Cerebellar cortex (tissue), 1 donor: ENCODE data around the gene OSER1.

ENCODE experiments used
- DNase-seq: peaks from one replicate; pipeline ENCODE4 v3.0.0-alpha.2; 2015; ENCODE audit warnings: low spot score

OSER1 gene

DNA sequence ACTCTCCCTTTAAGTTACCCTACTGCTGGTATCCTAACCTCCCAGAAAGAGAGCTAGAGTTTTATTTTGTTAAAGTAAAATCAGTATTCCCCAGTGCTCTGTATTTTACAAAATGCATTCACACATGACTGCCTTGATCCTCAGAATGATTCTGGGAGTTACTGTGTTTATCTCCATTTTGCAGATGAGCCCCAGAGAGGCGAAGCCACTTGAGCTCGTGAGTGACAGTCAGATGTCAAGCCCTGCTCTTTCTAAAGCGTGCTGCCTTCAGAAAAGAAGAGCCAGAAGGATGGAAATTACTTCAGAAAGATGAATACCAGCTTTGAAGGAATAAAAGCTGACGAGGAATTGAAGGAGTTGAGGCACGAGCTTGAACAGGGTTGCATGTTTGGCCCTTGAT is 14.1 kb upstream of the OSER1 start:
- DNase-seq = no peak

DNA sequence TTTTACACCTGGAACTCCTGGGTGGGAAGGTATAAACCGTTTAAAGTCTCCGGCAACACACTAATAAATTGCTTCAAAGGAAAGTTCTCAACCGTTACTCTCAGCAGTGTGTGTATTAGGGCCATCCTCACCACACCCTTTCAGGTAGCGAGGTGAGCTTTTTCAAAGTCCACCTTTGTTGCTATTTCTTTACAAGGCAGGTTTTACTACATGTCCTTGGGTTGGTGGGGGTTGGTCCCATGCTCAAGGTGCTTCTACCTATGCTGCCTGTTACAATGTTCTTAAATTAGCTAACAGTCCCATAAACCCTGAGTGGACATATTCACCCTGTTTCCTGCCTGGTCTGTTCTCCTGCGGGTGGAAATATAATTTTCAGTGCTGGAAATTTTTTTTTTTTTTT is 13.2 kb upstream of the OSER1 start:
- no peak for DNase-seq

DNA sequence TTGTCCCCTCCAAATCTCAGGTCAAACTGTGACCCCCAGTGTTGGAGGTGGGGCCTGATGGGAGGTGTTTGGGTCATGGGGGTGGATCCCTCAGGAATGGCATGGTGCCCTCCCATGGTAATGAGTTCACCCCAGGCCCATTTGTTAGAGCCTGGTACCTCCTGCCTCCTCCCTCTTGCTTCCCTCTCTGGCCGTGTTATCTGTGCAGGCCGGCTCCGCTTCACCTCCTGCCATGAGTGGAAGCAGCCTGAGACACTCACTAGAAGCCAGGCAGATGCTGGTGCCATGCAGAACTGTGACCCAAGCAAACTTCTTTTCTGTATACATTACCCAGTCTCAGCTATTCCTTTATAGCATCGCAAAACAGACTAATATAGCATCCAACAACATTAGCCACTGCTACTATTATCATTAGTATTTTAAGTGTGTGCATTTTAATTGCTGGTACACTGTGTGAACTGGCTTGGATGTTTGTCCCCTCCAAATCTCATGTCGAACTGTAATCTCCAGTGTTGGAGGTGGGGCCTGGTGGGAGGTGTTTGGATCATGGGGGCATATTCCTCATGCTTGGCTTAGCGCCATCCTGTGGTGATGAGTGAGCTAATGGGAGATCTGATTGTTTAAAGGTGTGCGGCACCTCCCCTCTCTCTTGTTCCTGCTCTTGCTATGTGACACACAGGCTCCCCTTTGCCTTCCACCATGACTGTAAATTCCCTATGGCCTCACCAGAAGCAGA is 12.2 kb upstream of the OSER1 start:
- no peak for DNase-seq

DNA sequence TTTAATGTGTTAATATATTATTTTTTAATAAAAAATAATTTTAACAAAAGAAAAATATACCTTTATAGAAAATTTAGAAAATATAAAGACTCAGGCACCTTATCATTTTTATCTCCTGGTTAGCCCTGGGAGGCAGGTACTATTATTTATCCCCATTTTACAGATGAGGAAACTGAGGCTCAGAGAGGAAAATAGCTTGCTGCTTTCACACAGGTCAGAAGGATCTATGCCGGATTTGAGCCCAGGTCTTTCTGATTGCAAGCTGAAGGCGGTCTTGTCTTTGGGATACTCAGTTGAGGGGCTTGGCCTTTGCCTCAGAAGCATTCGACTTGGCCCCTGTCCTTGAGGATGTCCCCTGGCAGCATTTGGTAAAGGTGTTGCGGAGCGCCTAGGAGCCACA is 11.5 kb upstream of the OSER1 start:
- DNase-seq = no peak

DNA sequence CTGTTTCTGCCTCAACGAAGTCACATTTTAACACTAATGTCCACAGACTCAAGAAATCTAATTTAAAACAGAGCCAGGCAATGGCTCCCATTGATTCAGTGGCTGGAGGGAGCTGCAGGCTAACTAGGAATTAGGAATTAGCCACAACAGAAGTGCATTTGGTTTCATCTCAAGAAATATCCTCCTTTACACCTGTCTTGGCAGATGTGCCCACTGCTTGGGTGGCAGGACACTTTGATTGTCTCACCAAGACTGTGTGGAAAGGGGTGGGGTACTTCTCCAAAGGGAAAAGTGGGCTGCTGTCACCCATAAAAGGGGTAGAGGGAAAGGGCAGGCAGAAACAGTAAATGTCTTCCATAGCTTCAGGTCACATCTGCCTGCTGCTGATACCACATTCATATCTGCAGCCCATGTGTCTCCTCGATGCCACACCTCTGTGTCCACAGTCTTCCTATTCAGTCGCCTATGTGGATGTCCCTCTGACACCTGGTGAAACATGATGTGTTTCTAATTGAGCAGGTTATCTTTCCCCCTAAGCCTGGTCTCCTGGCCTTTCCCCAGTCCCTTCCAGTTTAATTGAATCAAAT is 10.9 kb upstream of the OSER1 start:
- DNase-seq = no peak

DNA sequence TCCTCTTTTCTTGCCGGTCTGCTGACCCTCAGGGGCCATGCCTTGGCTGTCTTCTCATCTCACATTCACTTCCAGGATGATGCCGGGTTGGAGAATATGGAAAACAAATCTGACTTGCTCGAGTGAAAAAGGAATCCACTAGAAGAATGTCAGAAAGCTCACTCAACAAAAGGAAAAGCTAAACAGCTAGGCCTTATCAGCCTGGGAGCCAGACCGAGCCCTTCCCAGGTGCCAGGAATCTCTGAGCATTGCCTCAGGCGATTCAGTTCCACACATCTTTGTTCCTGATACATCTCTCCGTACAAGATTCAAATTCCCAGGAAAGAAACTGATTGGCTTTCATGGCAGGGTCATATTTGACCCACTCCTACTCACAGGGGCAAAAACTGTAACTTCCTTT is 9.2 kb upstream of the OSER1 start:
- DNase-seq = no peak

DNA sequence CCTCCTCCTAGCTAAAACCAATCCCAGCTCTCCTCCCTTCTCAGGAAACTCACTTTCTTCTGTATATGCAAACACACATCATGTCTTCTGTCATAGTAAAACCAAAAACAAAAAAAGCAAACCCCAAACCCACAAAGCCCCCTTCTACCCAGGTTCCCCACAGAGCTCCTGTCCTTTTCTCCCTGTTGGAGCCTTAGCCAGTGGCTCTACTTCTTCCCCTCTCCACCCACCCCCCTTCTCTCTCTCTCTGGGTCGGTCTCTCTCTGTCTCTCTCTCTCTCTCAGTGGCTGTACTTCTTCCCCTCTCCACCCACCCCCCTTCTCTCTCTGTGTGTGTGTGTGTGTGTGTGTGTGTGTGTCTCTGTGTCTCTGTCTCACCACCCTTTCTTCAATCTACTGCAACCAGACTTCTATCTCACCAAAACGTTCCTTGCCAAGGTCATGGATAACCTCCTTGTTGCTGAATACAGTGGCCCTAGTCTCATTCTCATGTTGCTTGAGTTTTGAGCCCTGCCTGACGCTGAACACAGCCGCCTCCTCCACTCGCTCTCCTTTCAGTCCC is 8.7 kb upstream of the OSER1 start:
- DNase-seq = no peak

DNA sequence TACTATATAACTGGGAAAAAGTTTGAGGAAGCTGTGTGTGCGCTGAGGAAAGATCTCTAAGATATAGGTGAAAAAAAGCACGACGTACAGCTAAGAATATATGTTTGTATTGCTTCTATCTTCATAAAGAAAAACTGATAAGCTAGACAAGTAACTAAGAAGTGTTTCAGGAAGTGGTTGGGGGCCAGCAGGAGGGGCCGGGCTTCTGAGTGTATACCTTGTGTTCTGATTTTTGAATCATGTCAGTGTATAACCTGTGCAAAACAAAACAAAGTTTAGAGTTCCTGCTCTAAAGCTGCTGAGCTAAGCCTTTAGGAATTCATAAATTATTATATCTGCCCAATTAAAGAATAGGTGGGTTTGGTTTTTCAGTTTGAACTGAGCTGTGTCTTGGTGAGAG is 7.9 kb upstream of the OSER1 start:
- no peak for DNase-seq

DNA sequence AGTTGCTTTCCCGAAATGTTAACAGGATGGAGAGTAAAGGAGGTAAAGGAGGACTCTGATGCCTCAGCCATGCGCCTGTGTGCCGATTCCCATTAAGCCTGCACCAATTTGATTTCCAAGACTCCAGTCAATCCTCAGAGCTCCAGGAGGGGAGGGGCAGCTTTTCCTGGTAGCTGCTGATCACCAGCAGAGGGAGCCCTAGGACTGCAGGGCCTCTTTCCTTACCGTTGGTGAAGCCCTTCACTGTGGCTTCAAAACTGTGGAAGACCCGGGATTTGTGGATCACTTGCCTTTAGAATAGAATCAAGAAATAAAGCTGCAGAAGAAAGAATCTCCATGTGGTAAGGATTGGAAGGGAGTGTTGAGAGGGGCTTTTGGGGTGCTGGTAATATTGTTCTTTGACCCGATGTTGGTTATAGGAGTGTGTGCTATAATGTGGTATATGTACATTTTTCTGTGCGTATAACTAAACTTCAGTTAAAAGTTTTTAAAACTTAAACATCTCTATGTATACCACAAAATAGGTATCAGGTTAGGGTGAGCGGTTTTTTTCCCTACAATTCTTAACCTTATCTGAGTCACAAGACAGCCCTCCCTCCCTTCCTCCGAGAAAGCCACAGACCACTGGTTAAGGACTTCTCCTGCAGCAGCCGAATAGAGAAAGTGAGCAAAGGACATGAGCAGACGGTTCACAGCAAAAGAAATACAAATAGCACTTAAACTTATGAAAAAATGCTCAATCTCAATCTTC is 6.9 kb upstream of the OSER1 start:
- DNase-seq = peak; percentile 68

DNA sequence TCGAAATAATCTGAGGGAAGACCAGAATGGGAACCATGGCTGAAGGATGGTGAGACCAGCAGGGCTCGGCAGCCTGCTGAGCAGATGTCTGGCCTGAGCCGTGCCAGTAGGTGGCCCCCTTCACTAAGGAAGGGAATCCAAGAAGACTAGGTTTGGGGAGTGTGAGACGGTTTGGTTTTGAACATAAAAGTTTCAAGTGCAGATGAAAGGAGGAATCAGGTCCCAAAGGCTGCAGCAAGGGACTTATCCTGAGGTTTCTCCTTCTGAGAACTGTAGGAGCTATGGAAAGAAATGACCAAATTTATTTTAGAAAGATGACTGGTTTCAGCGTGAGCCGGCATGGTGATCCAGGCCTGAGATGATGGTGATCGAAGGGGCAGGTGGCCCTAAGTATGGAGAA is 4.6 kb upstream of the OSER1 start:
- peak; percentile 82 for DNase-seq

DNA sequence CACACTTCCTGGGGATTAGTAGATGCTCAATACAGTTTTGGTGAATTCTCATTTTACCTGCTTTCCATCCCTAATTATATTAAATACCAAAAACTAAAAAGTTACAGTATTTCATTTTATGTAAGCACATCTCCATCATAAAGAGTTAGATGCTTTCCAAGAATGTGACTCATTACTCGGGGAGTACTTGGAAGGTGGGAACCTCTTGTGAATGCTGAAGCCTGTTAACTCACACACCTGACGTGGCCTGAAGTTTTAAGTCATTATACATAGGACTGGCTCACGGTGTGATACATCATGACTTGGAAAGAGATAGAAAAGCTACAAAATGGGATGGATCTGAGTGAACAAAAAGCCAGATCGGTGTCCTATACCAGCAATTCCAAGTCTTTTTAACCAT is 2.2 kb upstream of the OSER1 start:
- DNase-seq = no peak

DNA sequence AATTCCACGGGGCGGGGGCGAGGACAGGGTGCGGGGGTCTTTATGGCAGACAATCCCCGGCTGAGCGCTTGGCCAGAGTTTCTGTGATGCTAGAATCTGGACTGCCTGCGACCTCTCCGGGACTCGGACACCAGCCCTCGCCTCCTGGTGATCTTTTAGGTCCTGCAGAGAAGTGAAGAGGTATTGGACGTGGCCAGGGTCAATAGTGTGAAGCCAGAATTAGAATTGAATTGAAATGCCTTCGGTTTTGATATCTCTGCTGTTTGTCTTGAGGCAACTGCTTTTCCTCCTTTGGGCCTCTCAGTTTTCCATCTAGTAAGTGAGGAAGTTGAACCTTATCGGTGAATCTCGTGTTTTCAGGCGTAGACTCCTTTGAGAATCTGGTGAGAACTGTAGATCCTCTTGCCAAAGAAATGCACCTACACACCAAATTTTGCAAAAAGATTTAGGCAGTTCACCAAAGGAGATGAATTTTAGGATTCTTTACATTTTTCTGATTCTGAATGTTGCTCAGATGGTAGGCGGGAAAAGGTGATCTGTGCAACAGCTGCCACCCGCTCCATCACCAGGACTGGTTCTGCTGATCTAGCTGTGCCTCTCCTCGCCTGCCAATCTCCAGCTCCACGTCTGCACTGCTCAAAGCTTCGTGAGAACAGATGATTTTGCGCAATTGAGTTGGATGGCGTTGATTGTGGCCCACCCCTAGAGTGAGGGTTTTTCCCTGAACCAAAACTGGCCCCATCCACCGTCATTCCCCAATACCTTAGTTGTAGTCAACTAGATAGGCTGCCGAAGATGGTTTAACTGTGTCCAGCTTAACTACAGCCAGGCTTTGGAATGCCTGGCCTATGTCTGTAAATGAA is 837 bp upstream of the OSER1 start:
- DNase-seq = peak; percentile 56

DNA sequence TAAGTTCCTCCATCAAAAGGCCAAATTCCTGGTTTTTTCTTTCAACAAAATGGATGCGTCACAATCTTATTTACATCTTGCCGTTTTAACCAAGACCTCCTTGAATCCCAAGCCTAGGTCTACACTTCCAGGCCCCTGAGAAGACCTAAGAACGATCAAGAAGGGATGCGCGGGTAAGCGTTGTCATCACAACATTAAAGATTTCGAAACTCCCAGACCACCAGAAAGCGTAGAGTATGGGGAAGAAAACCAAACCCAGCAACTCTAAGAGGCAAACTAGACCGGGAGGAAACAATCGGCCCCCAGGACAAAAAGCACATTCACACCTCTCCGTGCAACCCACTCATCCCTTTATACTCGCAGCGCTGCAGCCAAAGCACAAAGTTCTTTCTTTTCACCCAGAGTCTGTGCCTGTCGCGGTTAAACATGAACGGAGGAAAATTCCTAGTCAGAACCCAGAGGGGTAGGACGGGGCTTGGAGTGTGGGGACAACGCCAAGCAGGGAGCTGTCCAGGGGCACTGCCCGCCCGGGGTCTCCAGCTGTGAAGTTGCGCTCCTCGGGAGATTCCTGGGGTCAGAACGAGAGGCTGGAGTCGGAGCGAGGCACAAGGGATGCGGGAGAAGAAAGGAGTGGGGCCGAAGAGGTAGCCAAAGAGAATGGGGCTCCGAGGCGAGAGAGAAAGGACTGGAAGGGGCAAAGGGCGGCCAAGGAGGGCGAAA is 725 bp downstream of the OSER1 start:
- DNase-seq = no peak

DNA sequence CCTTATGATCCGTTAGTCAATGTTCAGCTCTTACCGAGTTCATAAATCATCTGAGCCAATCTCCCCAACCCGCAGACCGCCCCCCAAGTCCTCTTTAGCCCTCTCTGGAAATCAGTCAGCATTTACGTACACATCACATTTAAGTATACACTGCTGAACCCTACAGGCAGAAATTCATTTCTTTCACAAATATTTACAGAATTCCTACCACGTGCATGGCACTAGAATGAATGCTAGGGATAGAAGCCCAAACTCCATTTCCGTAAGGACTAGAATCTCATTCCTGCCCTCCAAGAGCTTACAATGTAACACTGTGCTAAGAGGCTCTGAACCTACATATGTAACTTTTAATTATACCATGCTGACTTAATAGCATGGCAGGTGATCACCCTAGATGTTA is 1.8 kb downstream of the OSER1 start:
- no peak for DNase-seq

DNA sequence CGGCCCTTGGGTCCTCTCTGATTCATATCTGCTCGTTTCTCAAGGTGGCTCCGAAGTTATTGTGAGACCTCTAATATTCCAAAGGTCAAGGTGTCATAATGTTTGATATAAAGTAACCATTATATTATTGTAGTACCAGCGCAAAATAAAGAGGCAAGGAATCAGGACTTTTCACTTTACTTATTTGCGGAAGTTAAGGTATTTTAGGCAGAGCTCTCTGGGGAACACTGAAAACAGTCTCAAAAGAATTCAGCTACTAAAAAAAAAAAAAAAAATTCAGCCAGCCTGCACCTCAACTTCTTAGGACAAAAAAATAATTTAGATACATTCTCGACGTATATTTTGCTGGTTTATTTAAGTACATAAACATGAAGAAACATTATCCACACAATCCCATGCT is 2.4 kb downstream of the OSER1 start:
- no peak for DNase-seq

DNA sequence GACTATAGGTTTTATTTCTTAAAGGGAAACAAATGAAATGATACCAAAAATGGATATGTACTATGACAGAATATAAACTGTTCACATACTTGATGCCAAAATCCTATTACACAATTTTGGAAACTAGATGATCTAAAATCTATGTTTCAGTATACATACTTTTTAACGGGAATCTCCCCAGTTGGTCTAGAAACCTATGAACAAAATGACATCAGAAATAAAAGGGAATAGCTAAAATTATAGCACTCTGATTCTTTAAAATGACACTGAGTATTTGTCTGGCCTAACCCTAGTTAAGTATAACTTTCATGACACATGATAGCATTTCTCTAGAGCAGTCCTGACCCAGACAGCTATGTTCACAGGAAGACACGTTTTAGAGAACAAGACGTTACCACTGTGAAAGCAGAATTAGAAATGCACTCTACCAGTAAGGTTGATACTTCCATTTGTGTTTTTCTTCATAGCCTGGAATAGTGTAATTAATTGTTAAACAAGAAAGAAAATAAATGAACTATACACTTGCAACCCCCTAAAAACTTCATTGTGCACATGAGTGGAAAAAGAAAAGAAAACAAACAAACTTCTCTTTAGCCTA is 3.3 kb downstream of the OSER1 start:
- DNase-seq = no peak

DNA sequence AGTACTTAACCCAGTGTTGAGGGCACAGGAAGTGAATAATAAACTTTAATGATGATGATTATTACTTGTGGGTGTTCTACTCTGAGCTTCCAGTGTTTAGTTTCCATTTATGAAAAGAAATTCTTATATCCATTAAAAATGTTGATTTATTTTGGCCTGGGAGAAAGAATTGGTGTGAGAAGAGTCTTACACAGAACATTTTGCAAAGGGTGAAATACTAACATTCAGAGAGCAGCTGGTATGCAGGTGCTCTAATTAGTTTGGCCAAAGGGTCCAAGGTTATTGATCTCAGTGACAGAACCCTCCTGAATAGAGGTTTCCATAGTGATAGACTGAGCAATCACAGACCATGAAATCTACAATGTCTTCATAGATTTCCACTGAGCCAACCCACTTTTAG is 4.4 kb downstream of the OSER1 start:
- DNase-seq = no peak

DNA sequence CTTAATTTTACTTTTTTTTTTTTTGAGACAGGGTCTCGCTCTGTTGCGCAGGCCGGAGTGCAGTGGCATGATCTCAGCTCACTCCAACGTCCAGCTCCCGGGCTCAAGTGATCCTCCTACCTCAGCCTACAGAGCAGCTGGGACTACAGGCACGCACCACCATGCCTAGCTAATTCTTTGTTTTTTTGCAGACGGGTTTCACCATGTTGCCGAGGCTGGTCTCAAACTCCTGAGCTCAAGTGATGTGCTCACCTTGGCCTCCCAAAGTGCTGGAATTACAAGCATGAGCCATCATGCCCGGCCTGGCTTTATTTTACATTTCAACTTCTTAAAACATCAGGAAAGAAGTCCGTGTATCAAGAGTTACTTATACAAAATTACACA is 5.7 kb downstream of the OSER1 start:
- no peak for DNase-seq

DNA sequence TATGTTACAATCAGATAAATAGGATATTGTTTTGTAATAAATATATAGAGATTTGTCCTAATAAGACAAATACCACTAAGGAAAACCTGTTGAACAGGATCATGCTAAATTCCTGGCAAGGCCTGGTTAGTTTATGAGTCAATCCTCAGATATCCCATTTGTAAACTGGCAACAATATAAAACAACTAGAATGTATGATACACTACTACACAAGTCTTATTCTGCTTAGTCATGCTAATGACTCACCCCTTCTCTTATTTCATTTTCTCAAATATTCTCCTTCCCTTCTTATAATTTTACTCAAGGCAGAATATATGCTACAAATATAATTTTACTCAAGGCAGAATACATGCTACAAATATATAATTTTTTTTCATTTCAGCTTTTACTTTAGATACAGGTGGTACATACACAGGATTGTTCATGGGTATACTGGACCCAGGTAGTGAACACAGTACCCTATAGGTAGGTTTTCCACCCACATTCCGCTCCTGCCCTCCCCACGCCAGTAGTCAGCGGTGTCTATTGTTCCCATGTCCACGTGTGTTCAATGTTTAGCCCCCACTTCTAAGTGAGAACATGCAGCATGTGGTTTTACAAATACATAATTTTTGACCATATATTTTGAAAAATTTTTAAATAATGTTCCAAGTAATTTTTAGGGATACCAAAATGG is 6.3 kb downstream of the OSER1 start:
- DNase-seq = no peak

DNA sequence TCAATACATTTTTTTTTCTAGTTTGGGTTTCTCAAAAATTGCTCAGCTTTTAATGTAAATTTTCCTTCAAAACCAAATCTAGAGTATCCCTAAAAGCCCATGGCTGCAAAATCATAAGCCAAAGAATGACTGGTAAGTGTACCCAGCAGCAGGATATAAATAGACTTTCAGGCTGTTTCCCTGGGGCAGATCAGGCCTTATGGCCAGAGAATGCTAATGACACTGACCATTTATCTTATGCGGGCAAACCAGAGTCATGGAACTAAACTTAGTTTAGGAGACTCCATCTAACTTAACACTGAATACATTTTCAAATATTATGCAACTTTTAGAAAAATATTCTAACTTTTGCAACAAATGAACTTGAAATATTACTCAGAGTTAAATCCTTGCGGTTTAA is 7.4 kb downstream of the OSER1 start:
- no peak for DNase-seq

DNA sequence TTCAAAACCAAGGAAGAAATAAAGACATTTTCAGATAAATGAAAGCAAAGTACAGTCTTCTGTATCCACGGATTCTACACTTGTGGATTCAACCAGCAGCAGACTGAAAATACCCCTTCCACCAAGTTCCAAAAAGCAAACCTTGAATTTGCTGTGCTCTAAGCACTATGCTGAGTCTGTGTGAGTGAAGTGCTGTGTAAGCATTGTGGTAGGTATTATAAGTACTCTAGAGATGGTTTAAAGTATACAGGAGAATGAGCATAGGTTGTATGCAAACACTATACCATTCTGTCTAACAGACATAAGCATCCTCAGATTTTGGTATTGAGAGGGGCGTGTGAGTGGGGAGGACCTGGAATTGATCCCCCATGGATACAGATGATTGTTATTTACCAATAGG is 9.6 kb downstream of the OSER1 start:
- no peak for DNase-seq
